K562 (cell line): ENCODE results near the gene HSPA5. TPM values are rescaled to one million over a fixed set of nuclear protein-coding genes. Genes with fewer than 3 reads are reported as not detected.

Source experiments
- FOXA3 ChIP-seq, 2 experiments: fragments of 450-650 bp in 1 of 2; sonication (generic) in 1 of 2; formaldehyde crosslinking; IDR thresholded peaks in 1 of 2; conservative IDR thresholded peaks in 1 of 2; 2 replicates each; pipeline versions ENCODE4 v1.4.0 to v1.8.0; 2020 to 2022; ENCODE audit warnings: mild to moderate bottlenecking in 2 of 2, missing genetic modification reagents in 1 of 2
- GATAD2B ChIP-seq: fragments of 450-650 bp; IDR thresholded peaks from 2 replicates; pipeline ENCODE4 v1.6.1; 2017; ENCODE audit warnings: mild to moderate bottlenecking, borderline replicate concordance
- HNRNPL ChIP-seq: fragments of 200-400 bp; formaldehyde crosslinking; IDR thresholded peaks from 2 replicates; pipeline ENCODE4 v1.6.1; 2017; ENCODE audit warnings: low read depth, mild to moderate bottlenecking, low read length
- LCOR ChIP-seq: sonication (generic); formaldehyde crosslinking; IDR thresholded peaks from 2 replicates; pipeline ENCODE4 v1.8.0; 2022; ENCODE audit warnings: mild to moderate bottlenecking, missing genetic modification reagents
- polyA plus RNA-seq, 8 experiments: library from polyadenylated mRNA; depleted of rRNA in 4 of 8; stranded (reverse) in 5 of 8; unstranded in 3 of 8; fragments of >200 nt; fragmentation: Nextera tagmentation in 2 of 8; fragmentation: Illumina TruSeq in 1 of 8; extraction: Ambion mirVana in 2 of 8; extraction: Trizol in 1 of 8; gene quantifications; 2 replicates each; pipeline versions ENCODE4 v1.2.1 to v1.2.3, GENCODE V29; 2011 to 2014; ENCODE audit warnings: inconsistent platforms in 1 of 8, missing spikeins in 1 of 8
- total RNA-seq, 7 experiments: library from RNA; depleted of rRNA in 6 of 7; stranded (reverse); fragments of >200 nt in 6 of 7; fragmentation: Illumina TruSeq in 2 of 7; extraction: Trizol in 2 of 7; gene quantifications; 2 replicates each; pipeline versions ENCODE4 v1.2.1 to v1.2.3, GENCODE V29; 2011 to 2021; ENCODE audit warnings: low replicate concordance in 1 of 7
- TF ChIP-seq, protein P1 (sequence below), 2 experiments: IDR thresholded peaks in 1 of 2; conservative IDR thresholded peaks in 1 of 2; 2 replicates each; pipeline ENCODE4 v1.6.1; 2016; ENCODE audit warnings: low read depth in 2 of 2, mild to moderate bottlenecking in 1 of 2, missing compliant biosample characterization in 1 of 2, missing genetic modification characterization in 1 of 2, moderate library complexity in 1 of 2
- TF ChIP-seq, protein P2 (sequence below): fragments of 250-450 bp; sonication (Bioruptor Pico); IDR thresholded peaks from 2 replicates; pipeline ENCODE4 v1.8.0; 2022; ENCODE audit warnings: moderate library complexity, mild to moderate bottlenecking, inconsistent platforms
- TF ChIP-seq, protein P3 (sequence below): fragments of 450-650 bp; formaldehyde crosslinking; conservative IDR thresholded peaks from 2 replicates; pipeline ENCODE4 v1.4.0; 2022; ENCODE audit warnings: mild to moderate bottlenecking, missing genetic modification characterization
- TF ChIP-seq, protein P4 (sequence below), 2 experiments: fragments of 450-650 bp; formaldehyde crosslinking in 1 of 2; IDR thresholded peaks; 2 replicates each; pipeline versions ENCODE4 v1.4.0 to v1.6.1; 2014 to 2020; ENCODE audit warnings: mild to moderate bottlenecking in 2 of 2, borderline replicate concordance in 1 of 2, low read depth in 1 of 2

HSPA5 gene
- total and polyA plus RNA-seq, 9 of the 15 experiments (the other 6 are each of a cell fraction or from before 2014, with no cell fraction given), result 48.0 to 265 (median 113) TPM

DNA sequence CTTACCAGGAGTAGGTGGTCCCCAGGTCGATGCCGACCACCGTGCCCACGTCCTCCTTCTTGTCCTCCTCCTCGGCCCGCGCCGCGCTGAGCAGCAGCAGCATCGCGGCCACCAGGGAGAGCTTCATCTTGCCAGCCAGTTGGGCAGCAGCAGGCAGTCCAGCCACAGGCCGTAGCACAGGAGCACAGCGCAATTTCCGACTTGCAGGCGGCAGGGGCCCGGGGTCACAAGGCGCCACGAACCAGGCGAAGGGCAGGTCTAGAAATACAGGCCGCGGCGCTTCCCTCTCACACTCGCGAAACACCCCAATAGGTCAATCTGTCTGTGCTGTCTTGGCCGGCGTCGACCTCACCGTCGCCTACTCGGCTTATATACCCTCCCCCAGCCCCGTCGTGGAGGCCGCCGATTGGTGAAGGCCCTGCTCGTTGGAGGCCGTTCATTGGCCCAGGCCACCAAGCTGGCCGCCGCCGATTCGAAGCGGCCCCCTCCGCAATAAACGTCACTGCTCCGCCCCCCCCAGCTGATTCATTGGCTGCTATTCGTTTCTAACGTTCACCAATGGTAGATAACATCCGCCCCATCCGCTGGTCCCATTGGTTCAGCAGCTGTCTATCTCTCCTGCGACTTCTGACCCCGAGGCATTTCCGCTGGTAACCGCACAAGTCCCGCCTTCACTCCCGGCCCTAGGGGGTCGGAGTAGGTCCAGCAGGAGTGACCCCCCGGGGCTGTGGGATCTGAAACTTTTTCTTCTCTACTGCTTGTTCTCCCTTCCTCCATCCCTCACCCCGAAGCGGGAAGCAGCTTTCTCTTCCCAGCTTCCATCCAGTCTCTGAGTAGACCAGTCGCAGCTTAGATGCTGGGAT lies at the start of gene HSPA5 (continued):
- TF ChIP-seq, protein P1, sequence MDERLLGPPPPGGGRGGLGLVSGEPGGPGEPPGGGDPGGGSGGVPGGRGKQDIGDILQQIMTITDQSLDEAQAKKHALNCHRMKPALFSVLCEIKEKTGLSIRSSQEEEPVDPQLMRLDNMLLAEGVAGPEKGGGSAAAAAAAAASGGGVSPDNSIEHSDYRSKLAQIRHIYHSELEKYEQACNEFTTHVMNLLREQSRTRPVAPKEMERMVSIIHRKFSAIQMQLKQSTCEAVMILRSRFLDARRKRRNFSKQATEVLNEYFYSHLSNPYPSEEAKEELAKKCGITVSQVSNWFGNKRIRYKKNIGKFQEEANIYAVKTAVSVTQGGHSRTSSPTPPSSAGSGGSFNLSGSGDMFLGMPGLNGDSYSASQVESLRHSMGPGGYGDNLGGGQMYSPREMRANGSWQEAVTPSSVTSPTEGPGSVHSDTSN (CRISPR knock-in tag; IDR thresholded peaks at IDR 0.05; ENCODE audit: low read depth), result peak; percentile 81
- TF ChIP-seq, protein P1 (tag; conservative IDR thresholded peaks at IDR 0.05; ENCODE audit: low read depth), result peak; percentile 99
- TF ChIP-seq, protein P2, sequence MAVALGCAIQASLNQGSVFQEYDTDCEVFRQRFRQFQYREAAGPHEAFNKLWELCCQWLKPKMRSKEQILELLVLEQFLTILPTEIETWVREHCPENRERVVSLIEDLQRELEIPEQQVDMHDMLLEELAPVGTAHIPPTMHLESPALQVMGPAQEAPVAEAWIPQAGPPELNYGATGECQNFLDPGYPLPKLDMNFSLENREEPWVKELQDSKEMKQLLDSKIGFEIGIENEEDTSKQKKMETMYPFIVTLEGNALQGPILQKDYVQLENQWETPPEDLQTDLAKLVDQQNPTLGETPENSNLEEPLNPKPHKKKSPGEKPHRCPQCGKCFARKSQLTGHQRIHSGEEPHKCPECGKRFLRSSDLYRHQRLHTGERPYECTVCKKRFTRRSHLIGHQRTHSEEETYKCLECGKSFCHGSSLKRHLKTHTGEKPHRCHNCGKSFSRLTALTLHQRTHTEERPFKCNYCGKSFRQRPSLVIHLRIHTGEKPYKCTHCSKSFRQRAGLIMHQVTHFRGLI (CRISPR knock-in tag), result no peak
- TF ChIP-seq, protein P3, sequence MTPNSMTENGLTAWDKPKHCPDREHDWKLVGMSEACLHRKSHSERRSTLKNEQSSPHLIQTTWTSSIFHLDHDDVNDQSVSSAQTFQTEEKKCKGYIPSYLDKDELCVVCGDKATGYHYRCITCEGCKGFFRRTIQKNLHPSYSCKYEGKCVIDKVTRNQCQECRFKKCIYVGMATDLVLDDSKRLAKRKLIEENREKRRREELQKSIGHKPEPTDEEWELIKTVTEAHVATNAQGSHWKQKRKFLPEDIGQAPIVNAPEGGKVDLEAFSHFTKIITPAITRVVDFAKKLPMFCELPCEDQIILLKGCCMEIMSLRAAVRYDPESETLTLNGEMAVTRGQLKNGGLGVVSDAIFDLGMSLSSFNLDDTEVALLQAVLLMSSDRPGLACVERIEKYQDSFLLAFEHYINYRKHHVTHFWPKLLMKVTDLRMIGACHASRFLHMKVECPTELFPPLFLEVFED (CRISPR knock-in tag), result peak; percentile 87; the same call in 1 of the 2 replicates
- peak in 1 of 2 experiments; percentile 79; a peak in 2 of 4 replicates for TF ChIP-seq FOXA3 (CRISPR knock-in tag; conservative IDR thresholded peaks at IDR 0.05 in 1 of 2, IDR thresholded peaks at IDR 0.05 in 1 of 2)
- no peak for TF ChIP-seq GATAD2B
- peak; percentile 91 for TF ChIP-seq LCOR
- TF ChIP-seq, protein P4, sequence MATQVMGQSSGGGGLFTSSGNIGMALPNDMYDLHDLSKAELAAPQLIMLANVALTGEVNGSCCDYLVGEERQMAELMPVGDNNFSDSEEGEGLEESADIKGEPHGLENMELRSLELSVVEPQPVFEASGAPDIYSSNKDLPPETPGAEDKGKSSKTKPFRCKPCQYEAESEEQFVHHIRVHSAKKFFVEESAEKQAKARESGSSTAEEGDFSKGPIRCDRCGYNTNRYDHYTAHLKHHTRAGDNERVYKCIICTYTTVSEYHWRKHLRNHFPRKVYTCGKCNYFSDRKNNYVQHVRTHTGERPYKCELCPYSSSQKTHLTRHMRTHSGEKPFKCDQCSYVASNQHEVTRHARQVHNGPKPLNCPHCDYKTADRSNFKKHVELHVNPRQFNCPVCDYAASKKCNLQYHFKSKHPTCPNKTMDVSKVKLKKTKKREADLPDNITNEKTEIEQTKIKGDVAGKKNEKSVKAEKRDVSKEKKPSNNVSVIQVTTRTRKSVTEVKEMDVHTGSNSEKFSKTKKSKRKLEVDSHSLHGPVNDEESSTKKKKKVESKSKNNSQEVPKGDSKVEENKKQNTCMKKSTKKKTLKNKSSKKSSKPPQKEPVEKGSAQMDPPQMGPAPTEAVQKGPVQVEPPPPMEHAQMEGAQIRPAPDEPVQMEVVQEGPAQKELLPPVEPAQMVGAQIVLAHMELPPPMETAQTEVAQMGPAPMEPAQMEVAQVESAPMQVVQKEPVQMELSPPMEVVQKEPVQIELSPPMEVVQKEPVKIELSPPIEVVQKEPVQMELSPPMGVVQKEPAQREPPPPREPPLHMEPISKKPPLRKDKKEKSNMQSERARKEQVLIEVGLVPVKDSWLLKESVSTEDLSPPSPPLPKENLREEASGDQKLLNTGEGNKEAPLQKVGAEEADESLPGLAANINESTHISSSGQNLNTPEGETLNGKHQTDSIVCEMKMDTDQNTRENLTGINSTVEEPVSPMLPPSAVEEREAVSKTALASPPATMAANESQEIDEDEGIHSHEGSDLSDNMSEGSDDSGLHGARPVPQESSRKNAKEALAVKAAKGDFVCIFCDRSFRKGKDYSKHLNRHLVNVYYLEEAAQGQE (IDR thresholded peaks at IDR 0.05; ENCODE audit: borderline replicate concordance), result no peak
- TF ChIP-seq, protein P4 (CRISPR knock-in tag; IDR thresholded peaks at IDR 0.05; ENCODE audit: low read depth), result 0 out of 2 replicates have a peak, but pooled peaks have one; percentile 59
- peak; percentile 94 for TF ChIP-seq HNRNPL
